Limb (tissue), 2 donors: ENCODE data around the gene ZSCAN5A.
"Not testable (repeated sequence)": the region's sequence is repeated elsewhere in the genome, so short reads cannot be mapped to it uniquely, and the experiment has no call there.

Experiments used
- DNase-seq, 2 donors: peaks; one replicate each; pipeline ENCODE4 v3.0.0-alpha.2; 2016; ENCODE audit errors: extremely low spot score in 2 of 2

The ZSCAN5A gene

GRCh38 chr19:56273563-56274117, 41.0 kb downstream of the ZSCAN5A start:
- no peak for DNase-seq

GRCh38 chr19:56272161-56272798, 42.4 kb downstream of the ZSCAN5A start, which contains the start of gene EDDM13:
Gene EDDM13 (plus strand): TSS chr19:56272748. CDS start chr19:56272835, 87 bp downstream.
- DNase-seq: no peak

GRCh38 chr19:56271151-56271550, 43.5 kb downstream of the ZSCAN5A start:
- no peak for DNase-seq

GRCh38 chr19:56270676-56271075, 44.0 kb downstream of the ZSCAN5A start:
- DNase-seq: no peak

GRCh38 chr19:56269348-56269747, 45.3 kb downstream of the ZSCAN5A start:
- DNase-seq: no peak

- DNase-seq: no peak
These were observed 48.6 kb downstream of the ZSCAN5A start for GRCh38 chr19:56266051-56266450.

GRCh38 chr19:56263319-56263718, 51.3 kb downstream of the ZSCAN5A start:
- DNase-seq: no peak

- DNase-seq: not testable (repeated sequence)
These were observed 52.7 kb downstream of the ZSCAN5A start for GRCh38 chr19:56261932-56262331.

- DNase-seq: no peak
These were observed 53.5 kb downstream of the ZSCAN5A start for GRCh38 chr19:56261145-56261544.

GRCh38 chr19:56258272-56258671, 56.4 kb downstream of the ZSCAN5A start:
- DNase-seq: no peak

GRCh38 chr19:56253737-56254136, 60.9 kb downstream of the ZSCAN5A start:
- DNase-seq: peak in 1 of 2 donors; percentile 25

- peak; percentile 12 to 77 for DNase-seq
These were observed 61.8 kb downstream of the ZSCAN5A start for GRCh38 chr19:56252699-56253422.

- DNase-seq: not testable (repeated sequence)
These were observed 65.8 kb downstream of the ZSCAN5A start for GRCh38 chr19:56248736-56249338.

GRCh38 chr19:56245764-56246163, 68.9 kb downstream of the ZSCAN5A start:
- DNase-seq: not testable (repeated sequence)

- DNase-seq: no peak
These were observed 69.4 kb downstream of the ZSCAN5A start for GRCh38 chr19:56245121-56245740.

- DNase-seq: no peak
These were observed 91.2 kb downstream of the ZSCAN5A start for GRCh38 chr19:56223481-56223880.

- no peak for DNase-seq
These were observed 91.7 kb downstream of the ZSCAN5A start for GRCh38 chr19:56222901-56223300.

- no peak for DNase-seq
These were observed 92.8 kb downstream of the ZSCAN5A start for GRCh38 chr19:56221851-56222250.

- DNase-seq: not testable (repeated sequence)
These were observed 93.2 kb downstream of the ZSCAN5A start for GRCh38 chr19:56221442-56221841.

GRCh38 chr19:56218961-56219360, 95.7 kb downstream of the ZSCAN5A start:
- no peak for DNase-seq

- DNase-seq: peak; percentile 2 to 45
These were observed 97.3 kb downstream of the ZSCAN5A start for GRCh38 chr19:56217039-56217949.
